H1 (cell line): ENCODE data around the gene CELA2A. TPM values are rescaled to one million over a fixed set of nuclear protein-coding genes. Genes with fewer than 3 reads are reported as not detected.

Experiments used
- FOSL1 ChIP-seq: IDR thresholded peaks from 2 replicates; pipeline ENCODE4 v1.6.1; 2011; ENCODE audit warnings: mild to moderate bottlenecking, low read depth, low read length, moderate library complexity; ENCODE audit not compliant: insufficient read depth
- MAX ChIP-seq: IDR thresholded peaks from 2 replicates; pipeline ENCODE4 v1.6.1; 2012; ENCODE audit warnings: inconsistent platforms
- NRF1 ChIP-seq: IDR thresholded peaks from 2 replicates; pipeline ENCODE4 v1.6.1; 2011; ENCODE audit warnings: mild to moderate bottlenecking, low read depth, low read length, improper control_type of control experiment
- RXRA ChIP-seq: IDR thresholded peaks from 2 replicates; pipeline ENCODE4 v1.6.1; 2011; ENCODE audit warnings: low read depth, mild to moderate bottlenecking, low read length, moderate library complexity; ENCODE audit not compliant: insufficient read depth
- SUZ12 ChIP-seq: fragments of 200-600 bp; sonication (generic); IDR thresholded peaks from 2 replicates; pipeline ENCODE4 v1.6.1; 2012; ENCODE audit warnings: mild to moderate bottlenecking, inconsistent platforms, low read length, moderate library complexity, mixed read lengths
- TAF7 ChIP-seq: optimal IDR thresholded peaks from 2 replicates; pipeline ENCODE3; 2011; ENCODE audit warnings: low read depth, mild to moderate bottlenecking, inconsistent platforms, low read length, moderate library complexity, borderline replicate concordance
- polyA plus RNA-seq, 7 experiments: library from polyadenylated mRNA; depleted of rRNA in 3 of 7; stranded (reverse) in 5 of 7; unstranded in 2 of 7; fragments of >200 nt in 5 of 7; fragments of 200-250 nt in 2 of 7; gene quantifications; 1 replicate in 5 of 7; 2 replicates in 1 of 7; 4 replicates in 1 of 7; pipeline versions ENCODE4 v1.2.1 to v1.2.3, GENCODE V29; 2011 to 2013; ENCODE audit warnings: missing spikeins in 2 of 7, mixed read lengths in 2 of 7
- total RNA-seq: library from RNA; stranded (reverse); fragmentation: NEBNext Ultra II Directional; extraction: Animal tissue kit (Norgen Biotek cat#: 25700); gene quantifications from 2 replicates; pipeline ENCODE4 v1.2.1, GENCODE V29; 2021

CELA2A gene
- total and polyA plus RNA-seq, 2 of the 8 experiments (the other 6 are each of a cell fraction or from before 2014, with no cell fraction given) = not detected

- no peak for TF ChIP-seq FOSL1
- TF ChIP-seq RXRA = no peak
- TF ChIP-seq SUZ12 = no peak
- TF ChIP-seq TAF7 = no peak
- no peak for TF ChIP-seq NRF1
- no peak for TF ChIP-seq MAX
Measured at GRCh38 chr1:15509586-15509985, 53.1 kb downstream of the CELA2A start (continued).
